AML-193 (cell line): ENCODE data around the gene RASGRF1.
"Not testable (repeated sequence)": the region's sequence is repeated elsewhere in the genome, so short reads cannot be mapped to it uniquely, and the experiment has no call there.

Experiments
- DNase-seq, 2 experiments: peaks; one replicate each; lab custom pipeline; 2025; lab: John Stamatoyannopoulos, UW

RASGRF1 gene

DNA sequence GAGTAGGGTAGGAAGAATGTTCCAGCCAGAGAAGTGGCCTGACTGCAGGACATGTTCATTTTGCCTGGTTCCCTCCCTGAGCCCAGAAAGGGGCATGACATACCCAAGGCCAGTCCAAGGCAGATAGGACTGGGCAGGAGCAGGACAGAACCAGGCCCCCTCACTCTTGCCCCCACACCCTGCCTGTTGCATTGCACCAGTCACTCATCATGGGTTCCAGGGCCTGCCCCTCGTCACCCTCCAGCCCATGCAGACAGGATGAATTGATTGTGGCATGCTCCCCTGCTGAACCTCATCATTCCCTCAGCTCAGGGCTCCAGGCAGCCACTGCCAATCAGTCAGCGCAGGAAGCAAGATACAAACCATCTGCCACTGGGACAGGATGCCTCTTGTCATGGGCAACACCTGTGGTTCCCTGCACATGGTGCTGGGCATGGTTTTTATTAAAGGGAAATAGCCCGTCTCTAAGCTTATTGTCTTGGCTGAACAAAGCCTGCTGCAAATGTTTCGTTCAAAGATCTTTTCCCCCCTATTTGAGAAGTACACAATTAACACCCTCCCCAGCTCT lies 48.9 kb downstream of the RASGRF1 start:
- no peak for DNase-seq

DNA sequence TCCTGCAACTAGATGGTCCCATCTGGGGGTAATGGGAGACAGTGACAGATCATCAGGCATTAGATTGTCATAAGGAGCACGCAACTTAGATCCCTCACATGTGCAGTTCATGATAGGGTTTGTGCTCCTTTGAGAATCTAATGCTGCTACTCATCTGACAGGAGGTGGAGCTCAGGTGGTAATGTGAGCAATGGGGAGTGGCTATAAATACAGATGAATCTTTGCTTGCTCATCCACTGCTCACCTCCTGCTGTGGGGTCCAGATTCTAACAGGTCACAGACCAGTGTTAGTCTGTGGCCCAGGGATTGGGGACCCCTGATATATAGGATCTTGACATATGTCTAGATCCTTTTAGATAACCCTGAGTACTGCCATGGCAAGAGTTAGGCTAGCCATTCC lies 52.7 kb downstream of the RASGRF1 start:
- DNase-seq: no peak

DNA sequence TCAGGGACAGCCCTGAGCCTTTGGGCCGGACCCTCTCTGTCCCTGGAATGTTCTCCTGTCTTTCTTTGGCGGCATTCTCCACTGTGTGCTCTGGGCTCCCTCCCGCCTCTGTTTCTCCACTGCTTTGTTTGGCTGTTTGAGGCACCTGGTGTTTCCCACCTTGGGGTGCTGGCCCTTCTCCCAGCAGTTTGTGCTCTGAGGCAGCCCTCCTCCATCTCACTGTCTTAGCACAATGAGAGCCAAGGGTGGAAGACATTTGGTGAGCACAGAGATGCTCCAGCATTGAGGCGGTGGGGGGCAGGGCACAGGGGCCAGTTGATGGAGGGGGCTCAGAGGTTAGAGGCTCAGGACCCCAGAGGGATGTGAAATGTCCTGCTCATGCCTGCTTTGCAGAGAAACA lies 54.3 kb downstream of the RASGRF1 start:
- no peak for DNase-seq

DNA sequence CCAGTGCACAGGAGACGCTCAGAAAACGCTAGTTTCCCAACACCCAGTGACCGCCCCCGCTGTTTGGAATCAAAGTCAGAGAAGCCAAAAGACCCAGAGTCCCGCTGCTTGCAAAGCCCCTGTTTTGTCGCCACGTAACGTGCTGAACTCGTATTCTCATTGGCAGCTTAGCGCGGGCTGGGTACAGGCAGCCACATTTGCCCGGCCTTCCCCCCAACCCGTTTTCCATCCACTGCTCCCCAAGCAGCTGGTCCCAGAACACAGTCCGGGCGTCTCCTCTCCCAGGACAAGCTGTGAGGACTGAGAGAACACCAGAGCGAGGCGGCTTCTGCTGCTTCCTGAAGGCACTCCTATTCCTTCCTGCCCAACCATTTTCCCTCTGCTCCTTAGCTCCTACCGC lies 54.8 kb downstream of the RASGRF1 start:
- no peak for DNase-seq

DNA sequence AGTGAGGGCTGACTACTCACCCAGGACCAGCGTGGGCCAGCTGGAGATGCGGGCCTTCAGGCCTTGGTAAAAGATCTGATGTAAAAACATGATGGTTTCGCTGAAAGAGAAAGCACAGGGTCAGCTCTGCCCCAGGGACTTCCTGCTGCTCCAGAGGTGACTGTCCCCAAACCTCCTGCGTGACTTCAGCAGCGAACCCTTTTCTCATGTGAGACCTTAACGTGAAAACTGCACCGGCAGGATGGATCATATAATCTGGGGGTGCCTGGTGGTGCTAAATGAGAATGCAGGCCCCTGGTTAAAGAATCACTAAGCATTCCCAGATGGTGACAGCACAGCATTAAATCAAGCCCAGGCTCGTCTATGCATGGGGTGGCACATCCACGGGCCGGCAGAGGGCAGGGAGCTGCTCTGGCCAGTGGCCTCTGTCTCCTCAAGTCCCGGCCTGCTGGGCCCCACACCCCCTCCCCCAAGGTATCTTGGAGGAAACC lies 55.4 kb downstream of the RASGRF1 start:
- no peak for DNase-seq

DNA sequence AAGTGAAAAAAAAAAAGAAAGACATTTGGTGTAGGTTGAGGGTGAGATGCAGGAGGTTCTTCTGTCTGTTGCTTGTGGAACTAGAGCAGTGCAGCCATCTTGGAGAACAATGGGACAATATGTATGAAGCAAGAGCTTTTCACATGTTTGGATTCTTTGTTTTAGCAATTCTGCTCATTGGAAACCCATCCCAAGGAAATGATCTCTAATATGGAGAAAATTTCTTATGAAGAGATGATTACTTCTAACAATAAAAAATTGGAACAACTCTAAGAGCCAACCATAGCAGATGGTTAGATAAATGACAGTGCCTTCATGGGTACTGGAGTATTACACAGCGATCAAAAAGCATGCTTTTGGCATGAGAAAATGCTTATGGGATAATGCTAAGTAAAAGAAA lies 56.3 kb downstream of the RASGRF1 start:
- no peak for DNase-seq

DNA sequence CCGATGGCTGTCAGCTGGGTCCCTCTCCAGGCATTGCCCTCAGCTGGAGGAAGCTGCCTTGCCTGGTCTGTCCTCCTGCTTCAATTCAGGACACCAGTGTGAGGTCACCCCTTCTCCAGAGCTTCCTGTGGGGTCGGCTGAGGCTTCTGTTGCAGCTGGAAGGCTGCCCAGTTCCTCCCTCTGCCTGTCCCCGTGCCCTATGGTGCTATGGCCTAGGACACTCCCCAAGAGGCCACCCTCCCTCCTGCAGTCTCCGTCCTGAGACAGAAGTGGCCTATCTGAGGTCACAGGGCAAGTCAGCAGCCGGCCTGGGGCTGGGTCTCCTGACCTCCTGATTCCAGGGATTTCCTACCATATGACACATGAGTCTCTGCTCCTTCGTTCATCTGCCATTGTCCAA lies 57.9 kb downstream of the RASGRF1 start:
- no peak for DNase-seq

DNA sequence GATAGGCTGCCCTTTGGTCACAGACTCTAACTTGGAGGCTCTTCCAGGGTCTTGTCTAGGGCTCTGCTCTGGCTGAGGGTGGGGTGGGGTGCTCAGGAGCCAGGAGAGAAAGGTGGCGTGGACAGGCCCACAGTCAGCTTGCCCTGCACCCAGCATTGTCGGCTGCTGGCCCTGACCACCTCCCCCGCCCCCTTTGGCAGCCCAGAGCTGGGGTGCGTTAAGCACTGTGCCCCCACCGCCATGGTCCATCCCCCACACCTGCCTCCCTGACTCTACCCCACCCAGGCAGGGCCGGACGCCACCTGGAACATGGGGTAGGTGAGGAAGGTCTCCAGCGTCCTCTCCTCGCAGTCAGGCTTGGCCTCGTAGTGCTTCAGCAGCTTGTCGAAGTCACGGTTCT lies 58.8 kb downstream of the RASGRF1 start:
- DNase-seq: no peak

DNA sequence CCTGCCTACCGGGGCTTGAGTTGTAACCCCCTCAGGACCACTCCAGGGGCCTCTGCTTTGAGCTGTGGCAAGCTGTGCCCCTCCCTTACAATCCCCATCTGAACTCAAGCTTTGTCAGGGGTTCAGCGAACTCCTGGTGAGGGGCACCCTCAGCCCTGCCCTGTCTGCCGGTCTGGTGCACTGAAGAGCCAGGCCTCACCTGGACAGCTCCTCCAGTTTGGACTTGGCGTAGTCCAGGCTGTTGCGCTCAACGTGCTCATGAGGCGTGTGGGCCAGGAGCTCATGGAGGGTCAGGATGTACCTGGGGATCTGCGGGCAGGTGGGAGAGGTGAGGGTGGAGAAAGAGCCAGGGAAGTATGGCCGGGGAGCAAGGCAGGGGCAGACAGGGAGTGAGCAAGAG lies 59.4 kb downstream of the RASGRF1 start:
- no peak for DNase-seq

DNA sequence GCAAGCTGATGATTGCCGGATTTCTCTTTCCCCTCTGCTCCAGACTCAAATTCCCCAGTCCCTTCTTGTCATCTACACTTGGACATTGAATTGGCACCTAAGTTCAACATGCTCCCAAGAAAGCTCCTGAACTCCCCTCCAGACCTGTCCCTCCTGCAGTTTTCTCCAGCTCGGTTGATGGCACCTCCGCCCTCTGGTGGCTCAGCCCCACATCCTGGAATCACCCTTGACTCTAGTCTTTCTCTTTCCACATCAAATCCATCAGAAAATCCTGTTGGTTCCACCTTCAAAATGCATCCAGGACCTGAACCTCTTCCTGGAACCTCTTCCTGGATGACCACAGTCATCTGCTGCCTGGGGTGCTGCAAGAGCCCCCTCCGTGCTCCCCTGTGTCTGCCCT lies 60.1 kb downstream of the RASGRF1 start:
- DNase-seq: no peak

DNA sequence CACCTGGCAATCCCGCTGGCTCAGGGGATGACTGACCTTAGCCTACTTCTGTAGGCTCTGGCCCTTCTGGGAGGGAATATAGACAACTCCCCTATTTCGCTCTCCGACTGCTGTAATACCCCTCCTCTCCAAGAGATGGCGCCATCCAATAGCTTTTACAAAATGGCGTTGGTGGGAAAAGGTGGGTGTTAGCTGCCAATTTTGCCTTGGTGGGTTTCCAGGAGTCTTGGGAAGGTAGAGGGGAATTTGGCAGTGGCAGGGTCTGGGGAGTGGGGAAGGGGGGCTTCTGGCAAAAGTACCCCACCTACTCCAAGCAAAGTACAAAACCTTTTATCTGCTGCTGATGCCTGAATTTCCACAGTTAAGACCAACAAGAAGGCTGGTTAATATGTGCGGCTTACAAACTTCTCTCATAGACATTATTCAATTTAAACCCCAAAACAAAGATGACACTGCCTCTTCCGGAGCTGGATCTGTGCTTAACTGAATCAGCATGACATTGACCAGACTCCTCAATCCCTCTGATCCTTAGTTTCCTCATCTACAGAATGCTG lies 62.1 kb downstream of the RASGRF1 start:
- peak; percentile 27 to 37 for DNase-seq

DNA sequence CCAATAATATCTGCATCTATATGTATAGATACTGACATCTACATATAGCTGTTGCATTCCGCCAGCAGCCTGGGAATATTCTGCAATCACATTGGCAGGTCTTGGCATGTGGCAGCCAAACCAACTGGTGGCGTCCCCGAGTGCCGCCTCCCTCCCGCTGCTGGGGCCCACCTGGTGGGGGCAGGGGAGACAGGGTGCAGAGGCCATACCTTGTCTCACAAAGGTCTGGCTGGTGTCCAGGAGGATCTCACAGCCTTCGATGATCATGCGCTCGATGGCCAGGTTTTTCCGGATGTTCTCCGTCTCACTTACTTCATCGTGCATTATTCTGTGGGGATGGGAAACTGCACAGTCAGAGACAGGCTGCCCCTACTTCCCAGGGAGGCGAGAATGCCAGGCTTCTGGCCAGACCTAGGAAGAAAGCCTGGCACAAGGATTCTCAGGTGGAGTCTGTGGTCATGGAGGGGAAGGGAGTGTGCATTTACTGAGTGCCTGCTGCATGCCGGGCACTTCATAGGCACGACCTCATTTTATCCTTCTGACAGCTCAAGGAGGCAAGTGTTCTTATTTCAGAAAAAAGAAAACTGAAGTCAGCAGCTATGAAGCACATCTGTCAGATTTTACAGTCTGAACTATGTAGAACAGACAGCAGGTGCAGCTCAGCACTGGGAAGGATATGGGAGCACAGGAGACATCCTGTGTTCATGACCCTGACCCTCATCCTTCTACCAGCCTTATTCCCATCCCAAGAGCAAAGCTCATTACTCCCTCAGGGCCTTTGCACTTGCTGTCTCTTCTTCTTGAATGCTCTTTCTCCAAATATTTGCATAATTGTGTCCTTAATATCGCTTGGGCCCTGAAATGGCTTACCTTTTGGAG lies 62.8 kb downstream of the RASGRF1 start:
- DNase-seq: no peak

DNA sequence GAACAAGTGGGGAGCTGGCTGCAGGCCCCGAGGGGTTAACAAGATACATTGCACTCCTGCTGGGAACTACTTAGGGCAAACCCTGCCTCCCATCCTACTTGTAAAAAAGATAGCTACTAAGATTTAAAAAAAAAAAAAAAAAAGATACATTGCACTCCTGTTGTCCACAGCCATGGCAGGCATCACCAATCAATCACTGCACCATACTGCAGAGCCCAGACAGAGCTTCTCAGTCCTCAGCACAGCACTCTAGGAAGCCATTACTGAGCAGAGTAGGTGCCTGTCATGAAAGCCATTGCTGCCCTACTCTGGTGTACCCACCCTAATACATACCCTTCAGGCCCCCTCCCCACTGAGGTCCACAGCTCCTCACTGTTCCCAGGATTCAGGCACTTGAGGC lies 64.8 kb downstream of the RASGRF1 start:
- DNase-seq: no peak

DNA sequence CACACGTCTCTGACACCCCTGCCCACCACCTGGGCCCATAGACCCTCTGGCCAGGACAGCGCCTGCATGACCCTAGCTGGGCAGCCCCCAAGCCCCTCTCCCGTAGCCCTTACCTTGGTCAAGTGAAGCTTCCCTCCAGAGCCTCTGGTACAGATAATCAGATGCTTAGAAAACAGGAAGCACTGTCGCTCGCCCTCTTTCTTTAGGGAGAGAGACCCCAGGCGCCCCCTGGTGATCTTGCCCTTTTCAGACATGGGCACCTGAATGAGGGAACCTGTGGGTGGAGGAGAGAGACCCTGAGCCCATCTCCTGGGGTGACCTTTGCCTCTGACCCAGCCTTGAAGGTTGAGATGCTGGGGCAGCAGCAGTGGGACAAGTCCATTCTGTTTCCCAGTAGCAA lies 65.4 kb downstream of the RASGRF1 start:
- DNase-seq: no peak

DNA sequence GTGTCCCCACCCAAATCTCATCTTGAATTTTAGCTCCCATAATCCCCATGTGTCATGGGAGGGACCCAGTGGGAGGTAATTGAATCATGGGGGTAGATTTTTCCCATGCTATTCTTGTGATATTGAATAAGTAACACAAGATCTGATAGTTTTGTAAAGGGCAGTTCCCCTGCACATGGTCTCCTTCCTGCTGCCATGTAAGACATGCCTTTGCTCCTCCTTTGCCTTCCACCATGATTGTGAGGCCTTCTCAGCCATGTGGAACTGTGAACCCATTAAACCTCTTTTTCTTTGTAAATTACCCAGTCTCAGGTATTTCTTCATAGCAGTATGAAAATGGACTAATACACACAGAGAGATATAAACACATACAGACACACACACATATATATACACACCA lies 66.1 kb downstream of the RASGRF1 start:
- not testable (repeated sequence) for DNase-seq

DNA sequence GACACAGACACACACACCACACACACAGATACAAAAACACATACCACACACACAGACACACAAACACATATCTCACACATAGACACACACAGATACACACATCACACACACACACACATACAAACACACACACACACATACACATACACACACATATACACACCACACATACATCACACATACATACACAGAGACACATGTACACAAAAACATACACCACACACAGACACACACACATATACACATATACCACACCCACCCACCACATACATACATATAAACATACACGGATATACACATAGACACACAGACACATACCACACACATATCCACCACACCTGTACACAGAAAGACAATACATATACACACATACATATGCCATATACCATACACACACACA lies 66.7 kb downstream of the RASGRF1 start:
- no peak for DNase-seq

DNA sequence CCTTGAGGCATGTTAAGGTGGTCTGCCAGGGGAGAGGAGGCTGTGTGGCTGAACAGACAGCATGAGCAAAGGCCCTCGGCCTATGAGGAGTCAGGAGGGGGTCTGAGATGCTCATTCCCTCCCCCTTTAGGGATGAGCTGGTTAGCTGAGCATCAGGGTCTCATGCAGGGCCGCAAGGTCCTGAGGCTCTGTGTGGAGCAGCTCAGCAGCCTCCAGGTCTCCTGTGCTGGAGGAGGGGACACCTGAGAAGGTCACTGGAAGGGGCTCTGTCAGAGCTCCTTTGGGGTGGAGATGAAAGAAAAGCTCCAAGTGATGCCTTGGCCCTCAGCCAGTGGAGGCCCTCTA lies 67.1 kb downstream of the RASGRF1 start:
- no peak for DNase-seq

DNA sequence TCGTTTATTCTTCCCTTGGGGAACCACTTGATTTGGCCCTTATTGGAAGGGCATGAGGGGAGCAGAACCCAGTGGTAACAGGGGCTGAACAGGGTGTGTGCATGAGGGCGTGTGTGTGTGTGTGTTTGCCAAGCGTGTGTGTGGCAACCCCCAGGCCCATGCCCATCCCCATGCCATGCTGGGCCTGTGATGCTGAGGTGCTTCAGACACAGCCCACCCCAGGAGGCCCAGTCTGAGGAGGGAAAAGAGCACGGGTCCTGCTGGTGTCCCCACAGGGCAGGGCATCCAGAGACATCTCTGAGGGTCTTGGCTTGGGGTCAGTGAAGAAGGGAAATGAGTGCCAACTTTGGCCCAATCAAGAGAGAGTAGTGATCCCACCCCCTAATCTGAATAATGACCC lies 71.6 kb downstream of the RASGRF1 start:
- no peak for DNase-seq

DNA sequence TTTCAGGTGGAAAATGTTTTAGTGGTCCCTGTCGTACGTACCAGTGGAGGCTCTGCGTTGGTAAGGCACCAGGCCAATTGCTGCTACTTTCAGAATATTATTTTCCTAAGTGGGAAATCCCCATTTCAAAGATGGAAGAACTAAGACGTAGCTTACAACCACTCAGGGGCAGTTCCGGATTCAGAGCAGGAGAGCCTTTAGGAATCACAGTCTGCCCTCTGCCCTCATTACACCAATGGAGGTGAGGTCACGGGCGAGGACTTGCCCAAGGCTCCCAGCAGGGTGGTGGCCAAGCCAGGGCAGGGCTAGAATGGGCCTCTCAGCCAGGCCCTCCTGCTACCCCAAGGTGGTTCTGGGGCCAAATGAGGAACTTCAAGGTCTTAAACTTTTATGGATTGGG lies 72.6 kb downstream of the RASGRF1 start:
- DNase-seq: no peak

DNA sequence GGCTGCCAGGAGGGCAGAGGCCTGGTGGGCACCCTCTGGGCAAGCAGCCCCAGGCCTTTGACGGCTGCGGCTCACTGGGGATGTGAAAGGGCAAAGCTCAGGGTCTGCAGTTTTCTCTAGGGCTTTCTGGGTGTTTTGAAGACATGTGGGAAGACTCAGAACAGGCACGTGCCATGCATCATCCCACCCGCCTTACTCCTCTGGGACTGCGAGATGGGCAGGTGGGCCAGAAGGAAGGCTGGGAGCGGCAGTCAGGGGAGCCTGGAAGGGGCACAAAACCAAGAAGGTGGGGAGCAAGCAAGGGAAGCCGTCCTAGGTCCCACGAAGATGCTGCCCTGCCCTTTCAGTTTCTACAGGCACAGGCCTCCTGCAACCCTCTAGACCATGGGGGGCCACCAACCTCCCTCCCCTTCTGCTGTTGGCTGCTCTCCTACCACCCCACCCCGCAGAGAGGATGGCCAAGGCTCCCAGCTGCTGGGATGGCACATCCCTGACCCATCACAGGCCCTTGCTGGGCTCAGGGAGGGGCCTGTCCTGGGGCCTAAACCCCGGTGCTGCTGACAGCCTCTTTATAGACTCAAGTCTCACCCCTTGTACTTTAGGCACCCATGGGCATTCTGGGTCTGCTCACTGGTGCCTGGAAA lies 73.9 kb downstream of the RASGRF1 start:
- no peak for DNase-seq

DNA sequence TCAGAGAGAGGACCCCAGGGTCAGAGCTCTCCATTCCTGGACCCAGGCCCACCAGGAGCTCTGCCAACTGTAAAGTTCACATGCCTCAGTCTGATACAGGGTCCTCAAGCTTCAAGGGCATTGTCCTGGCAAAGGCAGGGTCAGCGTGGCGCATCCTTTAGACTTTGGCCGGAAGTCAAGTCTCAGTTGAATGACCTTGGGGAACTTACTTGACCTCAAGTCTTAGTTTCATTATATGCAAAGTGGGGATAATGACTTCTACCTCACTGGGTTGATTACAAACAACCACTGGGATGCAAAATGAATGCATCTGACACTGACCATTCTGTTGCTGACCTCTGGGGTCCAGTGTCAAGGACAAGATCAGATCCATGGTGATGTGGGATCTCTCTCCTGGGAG lies 75.2 kb downstream of the RASGRF1 start:
- no peak for DNase-seq

DNA sequence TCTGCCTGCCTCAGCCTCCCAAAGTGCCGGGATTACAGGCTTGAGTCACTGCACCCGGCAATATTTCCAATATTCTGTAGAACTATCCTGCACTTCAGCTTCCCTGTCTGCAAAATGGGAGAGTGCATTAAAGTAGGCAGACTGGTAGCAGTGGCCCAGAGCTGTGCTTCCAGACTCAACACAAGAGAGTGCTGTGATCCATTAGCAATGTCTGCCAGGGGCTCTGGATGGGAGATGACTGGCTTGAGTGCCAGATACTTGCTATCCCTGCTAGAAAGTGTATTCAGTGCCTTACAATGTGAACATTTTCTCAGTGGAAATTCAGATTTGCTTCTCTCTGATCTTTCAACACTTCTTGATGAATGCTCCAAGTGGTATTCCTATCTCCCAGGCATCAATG lies 80.3 kb downstream of the RASGRF1 start:
- DNase-seq: no peak

DNA sequence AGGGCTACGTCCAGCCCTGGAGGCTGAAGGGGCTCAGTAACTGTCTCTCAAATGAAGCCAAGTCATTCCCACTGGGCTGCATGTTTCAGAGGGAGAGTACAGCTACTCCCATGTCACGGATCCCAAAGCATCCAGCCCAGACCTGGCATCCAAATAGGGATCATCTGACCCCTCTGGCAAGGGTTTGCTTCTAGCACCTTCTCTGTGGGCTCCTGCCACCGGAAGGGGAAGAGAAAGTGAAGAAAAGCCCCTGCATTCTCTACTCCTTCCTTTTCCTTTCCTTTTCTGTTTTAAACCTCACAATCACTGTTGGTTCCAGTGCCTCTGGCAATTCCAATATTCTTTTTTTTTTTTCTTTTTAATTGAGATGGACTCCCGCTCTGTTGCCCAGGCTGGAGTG lies 81.2 kb downstream of the RASGRF1 start:
- no peak for DNase-seq
